Activated effector memory CD4-positive, alpha-beta T cell treated with anti-CD3 and anti-CD28 coated beads, Interleukin-2, amount 50 U/mL, for 16 hours (primary cell): ENCODE data around the gene PLA2G4A.

ENCODE experiments used
- DNase-seq: peaks from one replicate; pipeline ENCODE4 v3.0.0-alpha.2; 2020

The PLA2G4A gene

GRCh38 chr1:186925881-186926669, 97.3 kb downstream of the PLA2G4A start:
- no peak for DNase-seq

- DNase-seq = no peak
Observed at GRCh38 chr1:186927884-186928283, 99.1 kb downstream of the PLA2G4A start.

- DNase-seq = no peak
Observed at GRCh38 chr1:186930238-186930637, 101.5 kb downstream of the PLA2G4A start.

- DNase-seq = no peak
Observed at GRCh38 chr1:186937016-186937670, 108.4 kb downstream of the PLA2G4A start.

GRCh38 chr1:186943891-186944686, 115.3 kb downstream of the PLA2G4A start:
- DNase-seq = no peak

- DNase-seq = no peak
Observed at GRCh38 chr1:186945146-186945545, 116.4 kb downstream of the PLA2G4A start.

- DNase-seq = no peak
Observed at GRCh38 chr1:186948535-186948934, 119.8 kb downstream of the PLA2G4A start.

GRCh38 chr1:186949173-186949572, 120.4 kb downstream of the PLA2G4A start:
- no peak for DNase-seq

- DNase-seq = no peak
Observed at GRCh38 chr1:186950547-186950946, 121.8 kb downstream of the PLA2G4A start.

GRCh38 chr1:186953876-186954275, 125.1 kb downstream of the PLA2G4A start:
- no peak for DNase-seq

GRCh38 chr1:186957314-186957713, 128.6 kb downstream of the PLA2G4A start:
- DNase-seq = no peak

GRCh38 chr1:186958520-186958919, 129.8 kb downstream of the PLA2G4A start:
- DNase-seq = no peak

GRCh38 chr1:186960861-186961260, 132.1 kb downstream of the PLA2G4A start:
- no peak for DNase-seq

- DNase-seq = no peak
Observed at GRCh38 chr1:186965847-186966246, 137.1 kb downstream of the PLA2G4A start.

GRCh38 chr1:186966456-186966855, 137.7 kb downstream of the PLA2G4A start:
- DNase-seq = no peak

GRCh38 chr1:186967656-186968394, 139.1 kb downstream of the PLA2G4A start:
- no peak for DNase-seq

- DNase-seq = no peak
Observed at GRCh38 chr1:186974774-186975181, 146.0 kb downstream of the PLA2G4A start.

GRCh38 chr1:186975220-186975619, 146.5 kb downstream of the PLA2G4A start:
- DNase-seq = no peak

- DNase-seq = no peak
Observed at GRCh38 chr1:186976700-186977099, 148.0 kb downstream of the PLA2G4A start.

GRCh38 chr1:186977266-186977957, 148.7 kb downstream of the PLA2G4A start:
- DNase-seq = no peak

GRCh38 chr1:186978596-186979556, 150.1 kb downstream of the PLA2G4A start:
- no peak for DNase-seq
